Urothelium cell line (cell line): ENCODE results near the gene SLC24A3.

Source experiments
- DNase-seq: peaks from one replicate; pipeline ENCODE4 v3.0.0; 2011; ENCODE audit warnings: low spot score, mixed read lengths
- FAIRE-seq: peaks from 2 replicates; lab custom pipeline; 2011; peaks lifted over from hg19 to GRCh38; lab: Jason Lieb, UNC

Gene SLC24A3

GRCh38 chr20:19300395-19300794, 88.0 kb downstream of the SLC24A3 start:
- FAIRE-seq = no peak
- DNase-seq = no peak

DNA sequence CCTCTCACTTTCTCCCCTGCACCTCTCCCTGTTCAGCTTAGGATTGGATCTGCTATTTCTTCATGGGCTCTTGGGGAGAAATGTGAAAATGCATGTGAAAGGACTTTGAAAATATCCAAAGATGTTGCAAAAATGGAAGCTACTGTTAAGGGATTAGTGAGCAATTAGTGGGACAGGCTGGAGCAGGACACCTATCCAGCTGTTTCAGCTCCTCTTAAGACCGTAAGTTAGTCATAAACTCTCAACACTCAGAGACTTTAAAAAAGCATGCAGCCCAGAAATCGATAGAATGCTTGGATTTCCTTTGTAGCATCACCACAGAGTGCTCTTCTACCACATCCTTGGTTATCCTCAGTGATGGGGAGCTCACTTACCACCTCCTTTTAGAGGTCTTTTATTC, 88.7 kb downstream of the SLC24A3 start:
- FAIRE-seq (no peak), DNase-seq (no peak)

- no peak for DNase-seq
- no peak for FAIRE-seq
These were observed 89.4 kb downstream of the SLC24A3 start for GRCh38 chr20:19301843-19302242.

DNA sequence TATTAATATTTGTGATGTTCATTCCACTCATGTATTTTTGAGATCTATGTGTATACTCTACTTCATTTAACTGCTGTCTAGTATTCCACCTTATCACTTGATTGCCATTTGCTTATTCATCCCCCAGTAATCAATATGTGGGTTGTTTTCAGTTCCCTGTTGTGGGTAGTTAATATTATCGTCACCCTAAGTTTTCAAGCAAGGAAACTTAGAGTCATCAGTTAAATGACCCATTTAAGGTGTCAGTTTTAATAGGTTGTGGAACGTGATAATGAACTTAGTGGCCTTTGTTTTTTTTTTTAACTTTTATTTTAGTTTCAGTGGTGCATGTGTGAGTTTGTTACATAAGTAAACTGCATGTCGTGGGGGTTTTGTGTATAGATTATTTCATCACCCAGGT, 90.3 kb downstream of the SLC24A3 start:
- FAIRE-seq = no peak
- no peak for DNase-seq

GRCh38 chr20:19304389-19304788, 91.9 kb downstream of the SLC24A3 start:
- DNase-seq = no peak
- no peak for FAIRE-seq

DNA sequence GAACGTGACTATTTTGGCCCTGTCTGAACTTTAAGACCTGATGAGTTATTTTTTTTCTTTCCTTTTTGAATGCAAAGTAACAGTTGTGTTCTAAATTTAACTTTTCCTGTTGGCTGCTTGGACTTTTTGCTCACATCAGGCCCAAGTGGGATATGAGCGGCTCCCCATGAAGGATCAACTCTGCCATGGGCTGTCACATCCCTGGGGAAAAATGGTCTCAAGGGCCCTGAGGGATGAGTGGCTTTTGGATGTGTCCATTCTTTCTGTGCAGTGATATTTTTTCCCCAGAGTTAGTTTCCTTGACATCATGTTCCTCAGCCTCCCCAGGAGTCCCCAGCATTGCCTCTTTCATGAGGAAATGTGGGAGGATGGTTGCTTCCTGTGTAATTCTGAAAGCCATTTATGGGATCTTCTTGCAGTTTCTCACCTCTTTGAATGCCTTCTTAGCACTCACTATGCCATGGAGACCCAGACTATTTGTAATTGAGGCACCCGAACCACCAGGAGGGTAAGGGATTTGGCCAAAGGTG, 92.5 kb downstream of the SLC24A3 start:
- no peak for DNase-seq
- no peak for FAIRE-seq

DNA sequence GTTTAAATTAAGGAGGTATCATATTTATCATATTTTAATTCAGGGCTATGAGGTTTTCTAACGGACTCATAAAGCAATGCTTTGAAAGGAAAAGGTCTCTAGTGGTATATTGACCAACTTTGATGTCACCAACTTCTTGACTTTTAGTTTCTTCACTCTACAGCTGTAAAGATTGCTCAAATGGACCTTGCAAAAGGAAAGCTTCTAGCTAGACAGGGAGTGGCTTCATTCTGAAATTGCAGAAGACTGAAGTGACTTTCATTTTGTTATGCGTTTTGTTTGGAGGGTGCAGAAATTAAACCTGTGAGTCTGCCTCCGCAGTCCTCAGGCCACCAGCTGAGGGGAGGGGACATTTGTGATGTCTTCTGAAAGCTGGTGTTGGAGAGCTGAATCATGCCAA, 95.7 kb downstream of the SLC24A3 start:
- FAIRE-seq = no peak
- no peak for DNase-seq

DNA sequence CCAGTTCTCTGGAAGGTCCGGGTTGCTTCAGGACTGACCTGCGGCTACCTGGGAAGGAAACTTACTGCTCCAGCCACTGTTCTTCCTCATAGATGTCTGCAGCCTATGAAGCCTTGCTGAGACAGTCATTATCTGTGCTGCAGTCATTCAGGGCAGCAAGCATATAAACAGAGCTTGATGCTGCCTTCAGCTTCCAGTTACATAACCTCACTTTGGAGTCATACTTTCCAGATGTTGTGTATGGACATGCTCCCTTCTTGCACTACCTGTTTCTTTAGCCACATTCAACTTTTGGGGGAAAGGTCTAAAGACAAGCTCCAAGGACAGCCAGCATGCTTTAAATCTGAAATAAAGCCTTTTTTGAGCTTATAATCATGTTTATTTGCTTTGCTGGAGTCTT, 98.1 kb downstream of the SLC24A3 start:
- FAIRE-seq (no peak), DNase-seq (no peak)

DNA sequence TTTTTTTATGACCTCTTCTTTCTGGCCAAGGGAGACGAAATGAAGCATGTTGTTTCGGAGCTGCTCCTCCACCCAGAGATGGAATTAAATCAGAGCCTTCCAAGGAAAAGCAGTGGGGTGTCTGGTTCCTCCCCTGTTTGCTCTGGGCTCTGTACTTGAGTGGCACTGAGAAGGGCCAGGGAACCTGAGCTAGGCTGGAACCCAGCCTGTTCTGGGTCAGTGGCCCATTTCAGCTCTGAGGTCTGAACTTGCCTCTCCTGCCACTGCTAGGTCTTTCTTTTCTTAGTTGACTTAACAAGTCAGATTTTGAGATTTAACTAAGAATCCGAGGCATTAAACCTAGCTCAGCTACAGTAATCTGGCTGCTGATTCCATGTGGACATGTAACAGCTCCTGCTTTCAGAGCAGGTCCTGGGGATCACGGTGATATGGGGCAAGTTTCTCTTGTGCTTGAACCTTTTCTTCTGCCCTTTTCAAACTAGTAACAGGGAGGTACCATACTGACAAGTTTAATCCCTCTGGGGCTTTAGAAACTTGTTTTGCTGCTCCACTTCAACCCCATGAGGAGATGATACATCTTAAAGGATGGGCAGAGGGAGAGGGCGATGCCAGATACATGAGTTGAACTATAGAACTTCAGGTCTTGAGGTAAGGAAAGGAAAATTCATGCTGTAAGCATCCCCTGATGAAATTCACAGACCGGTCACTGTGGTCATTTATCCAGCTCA, 101.1 kb downstream of the SLC24A3 start:
- DNase-seq (no peak), FAIRE-seq (no peak)

DNA sequence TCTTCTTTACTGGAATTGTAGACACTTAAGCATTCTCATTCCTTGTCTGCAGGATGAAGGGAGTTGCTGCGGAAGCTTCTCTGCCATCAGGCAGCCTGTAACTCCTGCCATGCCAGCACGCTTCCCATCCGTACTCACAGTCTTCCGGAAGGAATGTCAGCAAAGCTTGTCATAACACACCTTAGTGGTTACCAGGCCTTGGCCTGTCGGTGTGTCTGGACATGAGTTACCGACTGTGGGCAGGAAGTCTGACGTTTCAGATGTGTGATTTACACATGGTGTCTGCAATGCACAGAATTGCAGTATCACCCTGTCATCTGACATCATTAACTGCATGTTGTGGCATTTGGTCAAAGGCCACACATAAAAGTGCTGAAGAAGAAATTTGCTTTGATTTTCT, 102.2 kb downstream of the SLC24A3 start:
- no peak for DNase-seq

DNA sequence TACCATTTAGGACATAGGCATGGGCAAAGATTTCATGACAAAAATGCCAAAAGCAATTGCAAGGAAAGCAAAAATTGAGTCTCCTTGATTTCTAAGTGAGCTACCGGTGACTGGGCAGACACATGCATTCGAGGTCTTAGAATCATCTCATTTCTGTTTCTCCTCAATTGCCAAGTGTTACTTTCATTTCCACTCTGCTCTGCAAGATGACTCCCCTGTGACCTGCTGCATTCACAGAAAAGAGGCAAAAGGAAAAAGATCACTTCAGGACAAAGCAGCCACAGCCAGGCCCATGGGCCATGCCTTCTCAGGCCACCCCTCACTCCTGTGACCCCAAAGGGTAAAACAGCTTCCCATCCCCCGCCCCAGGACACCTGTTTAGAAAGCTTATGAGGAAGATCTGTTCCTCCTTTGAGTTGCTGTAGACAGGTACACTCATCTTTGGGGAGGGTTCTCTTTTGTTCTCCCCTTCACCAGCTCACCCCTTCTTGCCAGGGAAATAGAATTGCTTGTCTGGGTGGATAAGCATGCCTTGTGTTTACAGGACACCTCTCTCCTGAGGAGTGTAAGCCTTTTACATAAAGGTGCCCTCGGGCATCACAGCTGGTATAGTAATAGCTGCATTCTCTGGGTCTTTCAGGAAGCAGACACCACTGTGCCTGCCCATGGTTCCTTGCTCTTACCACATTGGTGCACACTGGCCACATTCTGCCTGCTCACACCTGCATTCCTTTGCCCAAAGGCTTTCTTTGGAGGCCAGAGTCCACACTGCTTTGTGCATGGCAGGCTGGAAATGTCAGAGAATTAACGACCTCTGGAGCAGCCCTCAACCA, 105.0 kb downstream of the SLC24A3 start:
- FAIRE-seq (no peak), DNase-seq (no peak)

More for the DNA sequence above, 102.2 kb downstream of the SLC24A3 start:
- FAIRE-seq = no peak

- no peak for FAIRE-seq
- DNase-seq = no peak
These were observed 106.2 kb downstream of the SLC24A3 start for GRCh38 chr20:19318610-19319009.

DNA sequence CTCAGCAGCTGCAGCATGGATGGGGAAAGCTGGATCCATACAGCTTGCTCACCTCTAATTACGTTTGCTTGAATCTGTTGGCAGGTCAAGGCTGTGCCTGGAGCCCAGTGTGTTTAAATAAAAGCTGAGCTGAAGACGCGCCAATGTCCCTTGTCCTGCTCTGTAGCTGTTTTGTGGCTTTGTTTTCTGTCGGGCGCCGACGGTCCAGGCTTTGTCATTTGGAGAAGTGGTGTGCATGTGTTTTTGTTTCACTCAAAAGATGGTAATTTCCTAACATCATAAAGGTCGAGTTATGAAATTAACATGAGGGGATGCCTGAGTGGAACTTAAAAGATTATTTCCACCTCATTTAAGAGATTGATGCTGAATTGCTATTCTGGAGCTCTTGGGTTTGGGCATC, 107.6 kb downstream of the SLC24A3 start:
- no peak for FAIRE-seq
- DNase-seq = no peak

DNA sequence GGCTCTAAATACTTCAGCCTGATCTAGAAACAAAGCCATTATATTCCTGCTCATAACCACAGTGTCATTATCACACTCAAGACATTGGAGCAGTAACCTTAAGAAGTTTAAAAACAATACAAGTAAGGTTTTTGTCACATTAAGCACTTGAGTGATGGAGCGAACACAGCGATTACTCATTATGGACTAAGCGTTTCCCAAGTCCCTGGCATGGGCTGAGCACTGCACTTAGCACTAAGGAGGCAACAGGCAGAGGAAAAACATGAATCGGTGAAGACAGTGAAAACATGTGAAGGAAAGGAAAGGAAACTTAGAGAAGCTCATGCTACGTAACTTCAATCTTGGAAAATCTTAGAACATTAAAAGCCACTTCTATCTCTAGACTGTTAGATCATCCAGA, 108.7 kb downstream of the SLC24A3 start:
- FAIRE-seq = no peak
- no peak for DNase-seq

- DNase-seq (no peak), FAIRE-seq (no peak)
These were observed 109.9 kb downstream of the SLC24A3 start for GRCh38 chr20:19322061-19322985.

DNA sequence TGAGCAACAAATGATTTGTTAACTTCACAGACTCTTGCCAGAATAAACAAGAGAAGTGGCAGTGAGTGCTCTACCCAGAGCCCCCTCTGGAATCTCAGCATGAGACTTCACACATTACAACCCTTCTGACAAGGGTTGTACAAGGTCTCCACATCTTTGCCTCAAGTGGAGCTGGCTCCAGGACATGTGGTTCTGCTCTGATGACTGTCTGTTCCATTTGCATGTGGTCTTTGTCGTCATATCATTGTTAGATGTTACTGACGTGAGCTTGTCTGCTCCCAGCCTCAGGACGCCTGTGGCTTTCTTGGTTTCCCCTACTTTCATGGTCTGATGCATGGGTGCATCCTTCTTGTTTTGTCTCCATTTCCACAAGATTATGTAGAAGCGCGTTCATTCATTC, 115.0 kb downstream of the SLC24A3 start:
- DNase-seq (no peak), FAIRE-seq (no peak)

- FAIRE-seq = no peak
- no peak for DNase-seq
These were observed 116.2 kb downstream of the SLC24A3 start for GRCh38 chr20:19328676-19329075.

DNA sequence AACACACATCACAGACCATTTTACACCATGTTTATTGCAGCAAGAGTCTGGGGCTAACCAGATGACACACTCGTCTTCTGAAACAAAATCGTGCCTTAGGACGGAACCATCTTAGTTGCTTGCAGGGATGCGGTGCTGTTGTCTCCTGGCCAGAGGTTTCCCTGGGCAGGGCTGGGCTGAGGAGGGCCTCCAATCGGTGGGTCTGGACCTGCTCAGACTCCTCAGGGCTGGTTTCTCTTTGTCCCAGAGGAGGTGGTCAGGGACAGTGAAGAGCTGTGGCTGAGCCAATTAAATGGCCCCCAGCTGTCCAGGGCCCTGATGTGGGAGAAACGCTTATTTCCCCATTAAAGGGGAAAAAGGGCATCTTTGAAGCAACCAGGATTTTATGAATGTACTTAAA, 117.6 kb downstream of the SLC24A3 start:
- FAIRE-seq (no peak), DNase-seq (no peak)

DNA sequence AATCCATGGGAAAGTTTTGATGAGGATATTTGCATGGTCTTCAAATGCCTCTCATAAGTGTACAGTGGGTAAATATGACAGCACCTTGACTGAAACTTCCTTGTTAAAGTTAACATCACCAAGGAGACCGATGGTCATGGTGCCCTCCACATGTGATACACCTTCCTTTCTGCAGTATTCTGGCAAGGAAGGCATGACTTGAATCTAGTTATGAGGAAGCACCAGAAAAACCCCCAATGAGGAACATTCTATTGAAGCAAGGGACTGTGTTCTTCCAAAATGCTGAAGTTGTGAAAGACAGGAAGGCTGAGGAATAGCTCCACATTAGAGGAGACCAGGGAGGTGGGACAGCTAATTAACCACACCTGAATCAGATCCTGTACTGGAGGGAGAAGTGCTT, 118.3 kb downstream of the SLC24A3 start:
- FAIRE-seq = no peak
- no peak for DNase-seq

- FAIRE-seq (no peak), DNase-seq (no peak)
These were observed 121.1 kb downstream of the SLC24A3 start for GRCh38 chr20:19333563-19333962.

DNA sequence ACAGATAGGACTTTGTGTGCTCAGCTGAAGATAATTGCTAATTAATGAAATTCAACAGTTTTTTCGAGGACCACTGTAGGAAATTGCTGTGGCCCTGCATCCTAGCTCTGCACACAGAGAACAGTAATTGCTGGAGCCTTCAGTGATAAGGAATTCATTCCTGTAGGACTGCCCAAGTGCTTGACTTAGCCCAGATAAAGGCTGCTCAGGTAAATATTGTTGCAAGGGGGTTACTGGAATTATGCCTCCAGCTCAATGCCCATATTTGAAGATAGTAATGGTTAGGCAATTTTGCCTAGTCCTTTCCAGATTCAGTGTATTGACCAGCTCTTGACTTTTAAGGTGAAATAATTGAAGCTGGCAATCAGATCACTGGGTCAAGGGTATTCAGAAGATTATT, 122.9 kb downstream of the SLC24A3 start:
- no peak for FAIRE-seq
- no peak for DNase-seq
